H9 (cell line): ENCODE results near the gene YIPF1. TPM values are rescaled to one million over a fixed set of nuclear protein-coding genes. Genes with fewer than 3 reads are reported as not detected.

Source experiments
- DNase-seq: peaks from one replicate; pipeline ENCODE4 v3.0.0-alpha.2; 2017
- H2AFZ ChIP-seq: one replicate; pipeline ENCODE4 v1.6.1; 2013; ENCODE audit warnings: mild to moderate bottlenecking, low read length, control low read depth, moderate library complexity
- H2AK5ac ChIP-seq: 2 replicates; pipeline ENCODE4 v1.6.1; 2013; ENCODE audit warnings: low read length, control low read depth, mixed read lengths; ENCODE audit not compliant: insufficient read length
- H2BK120ac ChIP-seq: one replicate; pipeline ENCODE4 v1.6.1; 2013; ENCODE audit warnings: low read depth, mild to moderate bottlenecking, low read length, control low read depth, inconsistent platforms; ENCODE audit not compliant: poor library complexity, severe bottlenecking
- H2BK12ac ChIP-seq: 2 replicates; pipeline ENCODE4 v1.6.1; 2013; ENCODE audit warnings: low read length, control low read depth, mixed read lengths, low read depth; ENCODE audit not compliant: insufficient read length
- H2BK15ac ChIP-seq: 2 replicates; pipeline ENCODE4 v1.6.1; 2013; ENCODE audit warnings: low read depth, low read length, control low read depth
- H2BK20ac ChIP-seq: one replicate; pipeline ENCODE4 v1.6.1; 2013; ENCODE audit warnings: low read depth, mild to moderate bottlenecking, low read length, control low read depth, inconsistent platforms; ENCODE audit not compliant: poor library complexity, severe bottlenecking
- H2BK5ac ChIP-seq: 2 replicates; pipeline ENCODE4 v1.6.1; 2013; ENCODE audit warnings: low read length, control low read depth, mixed read lengths; ENCODE audit not compliant: insufficient read length
- H3K14ac ChIP-seq: 2 replicates; pipeline ENCODE4 v1.6.1; 2013; ENCODE audit warnings: low read length, control low read depth; ENCODE audit not compliant: insufficient read depth
- H3K18ac ChIP-seq: 2 replicates; pipeline ENCODE4 v1.6.1; 2013; ENCODE audit warnings: low read depth, mild to moderate bottlenecking, mixed read lengths, low read length, control low read depth; ENCODE audit not compliant: insufficient read length
- H3K23ac ChIP-seq: 2 replicates; pipeline ENCODE4 v1.6.1; 2013; ENCODE audit warnings: low read length, control low read depth, mixed read lengths, low read depth; ENCODE audit not compliant: insufficient read length
- H3K23me2 ChIP-seq: 2 replicates; pipeline ENCODE4 v1.6.1; 2013; ENCODE audit warnings: low read depth, mild to moderate bottlenecking, mixed read lengths, low read length, control low read depth; ENCODE audit not compliant: insufficient read length, poor library complexity, severe bottlenecking
- H3K27ac ChIP-seq: 2 replicates; pipeline ENCODE4 v1.5.1; 2013; ENCODE audit warnings: low read length, control low read depth, mixed read lengths, low read depth; ENCODE audit not compliant: insufficient read length
- H3K27me3 ChIP-seq: 2 replicates; pipeline ENCODE4 v1.6.1; 2013; ENCODE audit warnings: low read length, control low read depth, inconsistent platforms; ENCODE audit not compliant: insufficient read depth
- H3K4ac ChIP-seq: 2 replicates; pipeline ENCODE4 v1.6.1; 2013; ENCODE audit warnings: low read depth, mild to moderate bottlenecking, control low read depth, inconsistent platforms, low read length, moderate library complexity
- H3K4me1 ChIP-seq: 2 replicates; pipeline ENCODE4 v1.6.1; 2013; ENCODE audit warnings: low read length, control low read depth, inconsistent platforms; ENCODE audit not compliant: insufficient read depth
- H3K4me2 ChIP-seq: 2 replicates; pipeline ENCODE4 v1.6.1; 2013; ENCODE audit warnings: low read length, control low read depth, mixed read lengths; ENCODE audit not compliant: insufficient read length, insufficient read depth
- H3K56ac ChIP-seq: 2 replicates; pipeline ENCODE4 v1.6.1; 2013; ENCODE audit warnings: low read depth, mild to moderate bottlenecking, mixed read lengths, low read length, control low read depth; ENCODE audit not compliant: insufficient read length
- H3K79me1 ChIP-seq: 2 replicates; pipeline ENCODE4 v1.6.1; 2013; ENCODE audit warnings: low read depth, mild to moderate bottlenecking, moderate library complexity, low read length, control low read depth, inconsistent platforms; ENCODE audit not compliant: insufficient read depth, poor library complexity, severe bottlenecking
- H3K79me2 ChIP-seq: 2 replicates; pipeline ENCODE4 v1.6.1; 2013; ENCODE audit warnings: low read length, control low read depth, inconsistent platforms; ENCODE audit not compliant: insufficient read depth
- H3K9ac ChIP-seq: 2 replicates; pipeline ENCODE4 v1.6.1; 2013; ENCODE audit warnings: low read length, control low read depth, mixed read lengths; ENCODE audit not compliant: insufficient read length; ENCODE audit errors: extremely low read depth
- H3K9me3 ChIP-seq: one replicate; pipeline ENCODE4 v1.6.1; 2013; ENCODE audit warnings: low read depth, low read length, inconsistent platforms; ENCODE audit not compliant: control insufficient read depth
- H3T11ph ChIP-seq: one replicate; pipeline ENCODE4 v1.6.1; 2013; ENCODE audit warnings: mild to moderate bottlenecking, low read length, control low read depth, inconsistent platforms
- H4K20me1 ChIP-seq: one replicate; pipeline ENCODE4 v1.6.1; 2013; ENCODE audit not compliant: control insufficient read depth, insufficient read length, insufficient read depth
- H4K5ac ChIP-seq: 2 replicates; pipeline ENCODE4 v1.6.1; 2013; ENCODE audit warnings: low read depth, mild to moderate bottlenecking, mixed read lengths, low read length, control low read depth; ENCODE audit not compliant: insufficient read length
- H4K8ac ChIP-seq: replicated peaks from 2 replicates; pipeline ENCODE4 v1.6.1; 2013; ENCODE audit warnings: low read length, control low read depth, mixed read lengths, low read depth; ENCODE audit not compliant: insufficient read length
- H4K91ac ChIP-seq: 2 replicates; pipeline ENCODE4 v1.6.1; 2013; ENCODE audit warnings: low read depth, mild to moderate bottlenecking, moderate library complexity, mixed read lengths, low read length, control low read depth; ENCODE audit not compliant: insufficient read length
- H3K27ac Mint-ChIP-seq, 3 experiments: 2 replicates in 2 of 3; 3 replicates in 1 of 3; pipeline ENCODE4 v1.8.0; 2020 to 2021; ENCODE audit warnings: mixed read lengths in 3 of 3, mild to moderate bottlenecking in 1 of 3, moderate library complexity in 1 of 3
- H3K27me3 Mint-ChIP-seq: 2 replicates; pipeline ENCODE4 v1.8.0; 2021; ENCODE audit warnings: low read depth, mild to moderate bottlenecking, moderate library complexity, mixed read lengths
- H3K36me3 Mint-ChIP-seq, 3 experiments: 2 replicates in 2 of 3; 3 replicates in 1 of 3; pipeline ENCODE4 v1.8.0; 2020 to 2021; ENCODE audit warnings: low read depth in 3 of 3, mixed read lengths in 3 of 3; ENCODE audit not compliant: insufficient read depth in 1 of 3
- H3K4me1 Mint-ChIP-seq, 2 experiments: 2 replicates each; pipeline ENCODE4 v1.8.0; 2020; ENCODE audit warnings: mixed read lengths in 2 of 2
- H3K4me3 Mint-ChIP-seq, 2 experiments: 2 replicates in 1 of 2; 3 replicates in 1 of 2; pipeline ENCODE4 v1.8.0; 2020 to 2021; ENCODE audit warnings: mild to moderate bottlenecking in 2 of 2, mixed read lengths in 2 of 2, moderate library complexity in 1 of 2
- H3K9me3 Mint-ChIP-seq, 2 experiments: 2 replicates in 1 of 2; 3 replicates in 1 of 2; pipeline ENCODE4 v1.8.0; 2020; ENCODE audit warnings: mild to moderate bottlenecking in 2 of 2, mixed read lengths in 2 of 2, moderate library complexity in 1 of 2
- CTCF ChIP-seq: fragments of 200-600 bp; sonication (generic); conservative IDR thresholded peaks from 3 replicates; pipeline ENCODE4 v1.8.0; 2021; ENCODE audit warnings: antibody characterized with exemption, mild to moderate bottlenecking
- WGBS: extraction: QIAGEN DNeasy Blood & Tissue Kit; methylation state at CpG from one replicate; pipeline ENCODE4 v1.1.7; 2013; ENCODE audit warnings: missing lambda C conversion rate, low lambda C conversion rate, mixed read lengths; ENCODE audit not compliant: insufficient read length; ENCODE audit errors: extremely low coverage; 5-methylcytosine and 5-hydroxymethylcytosine counted together
- total RNA-seq: library from RNA; stranded (reverse); gene quantifications from 2 replicates; pipeline ENCODE4 v1.2.1, GENCODE V29; 2021

Gene YIPF1
- total RNA-seq, 1 experiment from 2014 or later, result 29.1 TPM

GRCh38 chr1:53850082-53850673, 39.4 kb downstream of the YIPF1 start:
- no peak overlapping the region for H3K27ac Mint-ChIP-seq
- no peak overlapping the region for H4K91ac ChIP-seq
- no peak overlapping the region for H2BK15ac ChIP-seq
- no peaks in the 10 kb centered on the region for H3K27me3 ChIP-seq
- no peak overlapping the region for H2BK20ac ChIP-seq
- H4K8ac ChIP-seq, result no peak overlapping the region
- H2AK5ac ChIP-seq, result no peak overlapping the region
- no peak overlapping the region for H2BK12ac ChIP-seq
- no peak for DNase-seq
- H3K18ac ChIP-seq, result no peak overlapping the region
- no peaks in the 10 kb centered on the region for H3K79me2 ChIP-seq
- H2AFZ ChIP-seq, result no peak overlapping the region
- no peak overlapping the region for H3K23ac ChIP-seq
- no peak overlapping the region for H2BK5ac ChIP-seq
- WGBS, result no CpG with 5 or more reads among the region's 7 CpGs
- H3K4me1 Mint-ChIP-seq, result no peaks in the 10 kb centered on the region
- no peak overlapping the region for H3K4me3 Mint-ChIP-seq
- H3K4me2 ChIP-seq, result no peak overlapping the region
- no peak overlapping the region for H3T11ph ChIP-seq
- H3K27ac ChIP-seq, result no peak overlapping the region
- no peak overlapping the region for H3K4ac ChIP-seq
- H3K9ac ChIP-seq, result no peak overlapping the region
- H3K56ac ChIP-seq, result no peak overlapping the region
- H3K27me3 Mint-ChIP-seq, result peaks cover 7% of the 10 kb centered on the region
- H4K20me1 ChIP-seq, result no peaks in the 10 kb centered on the region
- no peak overlapping the region for H3K14ac ChIP-seq
- TF ChIP-seq CTCF, result no peak
- H3K36me3 Mint-ChIP-seq, result peaks cover 12 to 26% (median 26%) of the 10 kb centered on the region in 3 experiments
- H4K5ac ChIP-seq, result no peak overlapping the region
- H3K4me1 ChIP-seq, result no peaks in the 10 kb centered on the region
- no peaks in the 10 kb centered on the region for H3K79me1 ChIP-seq
- H3K23me2 ChIP-seq, result no peaks in the 10 kb centered on the region
- no peaks in the 10 kb centered on the region; a peak in 1 of 5 replicates for H3K9me3 Mint-ChIP-seq
- no peak overlapping the region for H2BK120ac ChIP-seq
- H3K9me3 ChIP-seq, result no peaks in the 10 kb centered on the region
